ENCODE data around the gene CSRP2. TPM values are rescaled to one million over a fixed set of nuclear protein-coding genes. Genes with fewer than 3 reads are reported as not detected.

Gene CSRP2
- total and polyA plus RNA-seq, 2 of the 8 experiments (the other 6 are each of a cell fraction or from before 2014, with no cell fraction given): 149 to 227 TPM

GRCh38 chr12:76909290-76909689 is 30.5 kb upstream of the CSRP2 start:
- H3K23me2 ChIP-seq (ENCODE audit: low read depth, low read length): no peaks in the 10 kb centered on the region
- no peak overlapping the region for H3K27ac ChIP-seq (ENCODE audit: low read depth, low read length)
- H3K9ac ChIP-seq (replicated peaks in 1 of 4; ENCODE audit: extremely low read depth in 1 of 4, low read depth in 3 of 4, low read length in 3 of 4): no peak overlapping the region
- no peak overlapping the region for H2AK5ac ChIP-seq (ENCODE audit: low read depth, low read length)
- H2BK20ac ChIP-seq (ENCODE audit: low read length): no peak overlapping the region
- POLR2A ChIA-PET (ENCODE audit: partially characterized antibody): interaction anchor here (1.6 to 2.4 kb wide), 2 partner anchors 31 to 37 kb away, joined by 4 to 16 read pairs; partner anchors contain the start of gene CSRP2
- no peak overlapping the region for H2BK120ac ChIP-seq (replicated peaks; ENCODE audit: low read depth, low read length)
- WGBS, 2 experiments (ENCODE audit: extremely low coverage in 1 of 2, insufficient coverage in 1 of 2, insufficient read length in 1 of 2, insufficient replicate concordance in 2 of 2, low coverage in 1 of 2, low lambda C conversion rate in 2 of 2, missing lambda C conversion rate in 1 of 2): 40% methylated on average over 4 of the region's 4 CpGs; no CpG with 5 or more reads in 1 of the 2 experiments
- H3K36me3 ChIP-seq (ENCODE audit: control insufficient read depth in 2 of 4, insufficient read depth in 4 of 4, low read length in 3 of 4): no peaks in the 10 kb centered on the region
- no peak overlapping the region for H2BK15ac ChIP-seq (ENCODE audit: low read length)
- no peak overlapping the region for H3K56ac ChIP-seq (replicated peaks; ENCODE audit: insufficient read length, low read depth, low read length)
- H4K5ac ChIP-seq (ENCODE audit: insufficient read length, low read depth, low read length): no peak overlapping the region
- H3K9me3 ChIP-seq (ENCODE audit: insufficient read depth in 2 of 2, low read depth in 1 of 2, low read length in 1 of 2): peaks cover 0 to 2% of the 10 kb centered on the region in 2 experiments; a peak in 1 of 4 replicates
- no peak overlapping the region for H3K4ac ChIP-seq (replicated peaks; ENCODE audit: insufficient read length, low read depth, low read length)
- H3K4me2 ChIP-seq (ENCODE audit: insufficient read depth in 1 of 2, low read depth in 2 of 2, low read length in 2 of 2): no peak overlapping the region
- DNase-seq (ENCODE audit: low read depth in 1 of 2, low spot score in 2 of 2): no peak
- FAIRE-seq: no peak
- H3K4me3 ChIP-seq (ENCODE audit: extremely low read depth in 1 of 4, insufficient read depth in 2 of 4, low read depth in 3 of 4, low read length in 4 of 4): no peak overlapping the region
- CTCF ChIA-PET (ENCODE audit: partially characterized antibody): interaction anchor here (0.7 to 1.9 kb wide), 4 partner anchors 17 to 32 kb away, joined by 3 to 7 read pairs (median 4); no protein-coding TSS in a partner anchor
- no peak overlapping the region for H4K91ac ChIP-seq (replicated peaks; ENCODE audit: insufficient read length, low read length)
- H3K79me2 ChIP-seq (ENCODE audit: control insufficient read depth in 1 of 2, insufficient read depth in 2 of 2, low read length in 2 of 2): no peaks in the 10 kb centered on the region
- peaks cover 0 to 18% (median 6%) of the 10 kb centered on the region in 4 experiments; a peak in 5 of 7 replicates for H3K4me1 ChIP-seq (replicated peaks in 1 of 4; ENCODE audit: control insufficient read depth in 3 of 4, insufficient read depth in 4 of 4, low read length in 3 of 4)
- H4K8ac ChIP-seq (ENCODE audit: extremely low read depth, insufficient read depth, low read length): no peak overlapping the region
- H2AFZ ChIP-seq (ENCODE audit: low read length): no peak overlapping the region
- H3K27me3 ChIP-seq (replicated peaks in 1 of 4; ENCODE audit: control insufficient read depth in 3 of 4, extremely low read depth in 1 of 4, insufficient read depth in 3 of 4, low read length in 3 of 4): no peaks in the 10 kb centered on the region
- no peak overlapping the region for H3K18ac ChIP-seq (ENCODE audit: extremely low read depth, low read length)
- no peaks in the 10 kb centered on the region for H4K20me1 ChIP-seq (replicated peaks in 1 of 2; ENCODE audit: control insufficient read depth in 1 of 2, insufficient read depth in 2 of 2, low read length in 2 of 2)
- H2BK12ac ChIP-seq (ENCODE audit: low read depth, low read length): no peak overlapping the region
- H2BK5ac ChIP-seq (ENCODE audit: low read depth, low read length): no peak overlapping the region
- H3K14ac ChIP-seq (ENCODE audit: insufficient read length): no peak overlapping the region
- H3K23ac ChIP-seq (ENCODE audit: insufficient read length): no peak overlapping the region
- H3K79me1 ChIP-seq (ENCODE audit: low read depth, low read length): no peaks in the 10 kb centered on the region
- TF ChIP-seq SP4 (IDR thresholded peaks at IDR 0.05; ENCODE audit: low read length) (no peak), ASH2L (IDR thresholded peaks at IDR 0.05; ENCODE audit: low read length) (no peak), GTF2F1 (IDR thresholded peaks at IDR 0.05; ENCODE audit: borderline replicate concordance, low read depth, low read length) (no peak), BCL11A (IDR thresholded peaks at IDR 0.05; ENCODE audit: low read depth in 2 of 2, low read length in 2 of 2) (no peak), MAFK (IDR thresholded peaks at IDR 0.05; ENCODE audit: low read depth, low read length) (no peak), POU5F1 (IDR thresholded peaks at IDR 0.05; ENCODE audit: low read depth, low read length) (no peak), PHF8 (conservative IDR thresholded peaks at IDR 0.05; ENCODE audit: low read depth, low read length) (no peak), HDAC6 (IDR thresholded peaks at IDR 0.05; ENCODE audit: low read depth, low read length) (no peak), HDAC2 (IDR thresholded peaks at IDR 0.05; ENCODE audit: borderline replicate concordance in 1 of 2, low read depth in 2 of 2, low read length in 2 of 2) (no peak), BACH1 (IDR thresholded peaks at IDR 0.05; ENCODE audit: low read length) (no peak), GABPA (IDR thresholded peaks at IDR 0.05; ENCODE audit: borderline replicate concordance, insufficient read depth, low read length) (no peak), BRCA1 (IDR thresholded peaks at IDR 0.05; ENCODE audit: low read depth, low read length) (no peak), NANOG (IDR thresholded peaks at IDR 0.05; ENCODE audit: insufficient read depth, low read depth, low read length, poor library complexity, severe bottlenecking) (no peak), CBX8 (IDR thresholded peaks at IDR 0.05; ENCODE audit: borderline replicate concordance, low read depth, low read length) (no peak), SP2 (IDR thresholded peaks at IDR 0.05; ENCODE audit: low read length) (no peak)

All from H1 (cell line).